Measurements from ENCODE around the gene HDAC9.

DNA sequence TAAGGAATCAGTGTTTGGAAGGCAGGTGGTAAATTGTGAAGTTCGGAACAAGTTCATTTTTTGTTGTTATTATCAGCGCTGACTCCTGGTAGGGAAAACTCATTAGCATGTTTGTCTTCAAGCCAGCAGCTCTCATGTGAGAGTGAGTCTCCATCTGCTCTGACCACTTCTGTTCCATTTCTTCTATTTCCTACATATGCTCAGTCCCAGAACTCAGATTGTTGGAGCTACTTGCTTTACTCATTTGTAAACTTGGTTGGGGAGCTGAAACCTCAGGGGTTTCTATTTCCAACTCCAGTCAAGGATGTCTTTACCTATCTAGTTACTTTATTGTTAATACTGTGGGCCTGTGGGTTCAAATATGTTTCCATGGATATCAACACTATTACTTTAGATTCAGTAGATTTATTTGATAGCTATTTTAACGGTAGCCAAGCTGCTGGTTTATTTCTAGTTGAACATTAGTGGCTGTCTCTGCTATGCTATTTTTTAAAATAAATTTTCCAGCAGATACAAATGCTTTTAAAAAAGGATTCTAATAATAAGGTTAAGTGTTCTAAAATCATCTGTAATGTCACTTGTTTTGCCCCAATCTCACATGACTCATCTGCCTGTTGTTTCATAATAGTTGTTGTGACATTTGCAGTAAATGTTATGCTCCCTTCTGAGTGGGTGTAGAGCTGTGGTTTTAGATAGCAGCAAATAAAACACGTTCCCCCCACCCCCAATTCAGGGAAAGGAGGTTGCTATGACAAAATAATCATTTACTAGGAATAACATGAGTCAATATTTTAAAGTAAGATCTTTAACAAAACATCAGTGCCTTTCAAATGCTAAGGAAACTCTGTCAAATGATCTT, 143.3 kb downstream of the HDAC9 start:
- TF ChIP-seq, protein P1, sequence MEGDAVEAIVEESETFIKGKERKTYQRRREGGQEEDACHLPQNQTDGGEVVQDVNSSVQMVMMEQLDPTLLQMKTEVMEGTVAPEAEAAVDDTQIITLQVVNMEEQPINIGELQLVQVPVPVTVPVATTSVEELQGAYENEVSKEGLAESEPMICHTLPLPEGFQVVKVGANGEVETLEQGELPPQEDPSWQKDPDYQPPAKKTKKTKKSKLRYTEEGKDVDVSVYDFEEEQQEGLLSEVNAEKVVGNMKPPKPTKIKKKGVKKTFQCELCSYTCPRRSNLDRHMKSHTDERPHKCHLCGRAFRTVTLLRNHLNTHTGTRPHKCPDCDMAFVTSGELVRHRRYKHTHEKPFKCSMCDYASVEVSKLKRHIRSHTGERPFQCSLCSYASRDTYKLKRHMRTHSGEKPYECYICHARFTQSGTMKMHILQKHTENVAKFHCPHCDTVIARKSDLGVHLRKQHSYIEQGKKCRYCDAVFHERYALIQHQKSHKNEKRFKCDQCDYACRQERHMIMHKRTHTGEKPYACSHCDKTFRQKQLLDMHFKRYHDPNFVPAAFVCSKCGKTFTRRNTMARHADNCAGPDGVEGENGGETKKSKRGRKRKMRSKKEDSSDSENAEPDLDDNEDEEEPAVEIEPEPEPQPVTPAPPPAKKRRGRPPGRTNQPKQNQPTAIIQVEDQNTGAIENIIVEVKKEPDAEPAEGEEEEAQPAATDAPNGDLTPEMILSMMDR (IDR thresholded peaks at IDR 0.05) = no peak
- no peak for TF ChIP-seq EZH2 (IDR thresholded peaks at IDR 0.05)
- no peak for TF ChIP-seq EZH2phosphoT487 (IDR thresholded peaks at IDR 0.05)
